GM21825 (cell line): ENCODE measurements around the gene BLOC1S4.
"Not testable (repeated sequence)": the region's sequence is repeated elsewhere in the genome, so short reads cannot be mapped to it uniquely, and the experiment has no call there.

Source experiments
- ATAC-seq: cut with Tn5 transposase; IDR thresholded peaks from one replicate; pipeline ENCODE4 v1.9.1; 2021; ENCODE audit warnings: mild to moderate bottlenecking, moderate library complexity; ENCODE audit not compliant: unreplicated experiment

The BLOC1S4 gene

DNA sequence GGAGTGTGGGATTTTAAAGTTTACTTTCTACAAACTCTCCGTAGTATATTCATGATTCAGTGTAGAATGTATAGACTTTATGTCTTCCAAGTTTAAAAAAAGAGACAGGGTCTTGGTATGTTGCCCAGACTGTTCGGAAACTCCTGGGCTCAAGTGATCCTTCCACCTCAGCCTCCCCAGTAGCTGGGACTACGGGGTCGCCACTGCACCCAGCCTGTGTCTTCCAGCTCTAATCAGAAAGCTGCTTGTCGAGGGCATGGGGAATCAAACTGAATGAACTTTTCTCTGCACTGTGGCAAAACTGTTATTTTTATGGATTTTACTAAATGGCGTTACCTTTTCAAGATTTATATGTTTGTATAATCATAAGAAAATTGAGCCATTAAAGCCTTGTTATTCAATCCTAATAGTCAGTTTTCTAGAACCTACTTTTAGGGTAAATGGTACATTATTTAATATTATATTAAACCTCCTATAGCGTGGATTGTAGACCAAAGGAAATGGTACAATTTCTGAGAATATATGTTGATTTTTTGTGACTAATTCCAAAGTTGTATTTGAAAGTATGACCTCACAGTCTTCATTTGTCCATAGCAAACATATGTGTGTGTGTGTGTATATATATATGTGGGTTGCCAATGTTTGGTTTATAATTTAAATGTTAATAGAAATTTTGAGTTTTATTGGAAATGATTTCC is 1.1 kb downstream of the BLOC1S4 start:
- ATAC-seq, result no peak

- ATAC-seq, result no peak
Measured at GRCh38 chr4:6718932-6719610, 3.1 kb downstream of the BLOC1S4 start.

DNA sequence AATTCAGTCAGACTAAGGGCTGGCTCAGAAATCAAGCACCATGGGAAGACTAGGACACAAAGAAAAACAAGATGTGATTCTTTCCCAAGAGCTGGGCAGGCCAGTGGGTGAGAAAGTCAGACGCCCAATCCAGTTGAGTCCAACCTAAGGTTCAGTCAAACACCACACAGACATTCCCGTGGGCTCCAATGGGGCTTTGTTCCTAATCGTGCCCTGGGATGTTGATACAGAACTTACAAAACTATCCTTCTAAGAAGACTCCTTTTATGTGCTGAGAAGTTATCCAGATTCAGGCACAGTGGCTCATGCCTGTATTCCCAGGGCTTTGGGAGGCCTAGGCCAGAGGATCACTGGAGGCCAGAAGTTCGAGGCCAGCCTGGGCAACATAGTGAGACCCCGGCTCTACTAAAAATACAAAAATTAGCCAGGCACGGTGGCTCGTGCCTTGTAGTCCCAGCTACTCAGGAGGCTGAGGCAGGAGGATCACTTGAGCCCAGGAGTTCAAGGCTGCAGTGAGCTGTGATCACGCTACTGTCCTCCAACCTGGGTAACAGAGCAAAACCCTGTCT is 3.7 kb downstream of the BLOC1S4 start:
- ATAC-seq, result no peak

GRCh38 chr4:6720202-6720699 is 4.3 kb downstream of the BLOC1S4 start:
- ATAC-seq, result no peak

GRCh38 chr4:6721121-6721520 is 5.1 kb downstream of the BLOC1S4 start:
- ATAC-seq, result no peak

DNA sequence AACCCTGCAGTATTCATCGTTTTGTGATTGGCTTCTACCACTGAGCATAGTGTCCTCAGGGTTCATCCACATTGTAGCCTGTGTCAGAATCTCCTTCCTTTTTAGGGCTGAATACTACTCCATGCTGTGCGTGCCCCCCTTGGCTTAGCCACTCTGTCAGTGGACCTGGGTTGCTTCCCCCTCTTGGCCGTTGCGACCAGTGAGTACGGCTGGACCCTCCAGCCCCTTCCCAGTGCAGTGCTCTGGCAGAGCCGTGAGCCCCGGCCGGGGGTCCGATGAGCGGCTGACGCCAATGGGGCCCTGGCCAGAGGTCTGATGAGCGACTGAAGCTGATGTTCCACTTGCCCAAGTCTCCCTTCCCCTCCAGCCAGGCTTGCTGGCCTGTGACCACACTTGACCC is 6.9 kb downstream of the BLOC1S4 start:
- ATAC-seq, result no peak

GRCh38 chr4:6723851-6724250 is 7.9 kb downstream of the BLOC1S4 start:
- ATAC-seq, result no peak

GRCh38 chr4:6724421-6725111 is 8.6 kb downstream of the BLOC1S4 start:
- no peak for ATAC-seq

DNA sequence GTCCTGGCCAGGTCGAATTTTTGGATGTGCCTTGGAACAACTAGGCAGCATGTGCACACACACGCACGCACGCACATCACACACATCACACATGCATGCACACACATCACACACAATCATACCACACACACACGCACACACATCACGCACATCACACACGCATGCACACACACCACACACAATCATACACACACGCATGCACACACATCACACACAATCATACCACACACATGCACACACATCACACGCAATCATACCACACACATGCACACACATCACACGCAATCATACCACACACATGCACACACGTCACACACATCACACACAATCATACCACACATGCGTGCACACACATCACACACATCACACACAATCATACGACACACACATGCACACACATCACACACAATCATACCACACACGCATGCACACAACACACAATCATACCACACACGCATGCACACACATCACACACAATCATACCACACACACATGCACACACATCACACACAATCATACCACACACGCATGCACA is 9.5 kb downstream of the BLOC1S4 start:
- not testable (repeated sequence) for ATAC-seq

DNA sequence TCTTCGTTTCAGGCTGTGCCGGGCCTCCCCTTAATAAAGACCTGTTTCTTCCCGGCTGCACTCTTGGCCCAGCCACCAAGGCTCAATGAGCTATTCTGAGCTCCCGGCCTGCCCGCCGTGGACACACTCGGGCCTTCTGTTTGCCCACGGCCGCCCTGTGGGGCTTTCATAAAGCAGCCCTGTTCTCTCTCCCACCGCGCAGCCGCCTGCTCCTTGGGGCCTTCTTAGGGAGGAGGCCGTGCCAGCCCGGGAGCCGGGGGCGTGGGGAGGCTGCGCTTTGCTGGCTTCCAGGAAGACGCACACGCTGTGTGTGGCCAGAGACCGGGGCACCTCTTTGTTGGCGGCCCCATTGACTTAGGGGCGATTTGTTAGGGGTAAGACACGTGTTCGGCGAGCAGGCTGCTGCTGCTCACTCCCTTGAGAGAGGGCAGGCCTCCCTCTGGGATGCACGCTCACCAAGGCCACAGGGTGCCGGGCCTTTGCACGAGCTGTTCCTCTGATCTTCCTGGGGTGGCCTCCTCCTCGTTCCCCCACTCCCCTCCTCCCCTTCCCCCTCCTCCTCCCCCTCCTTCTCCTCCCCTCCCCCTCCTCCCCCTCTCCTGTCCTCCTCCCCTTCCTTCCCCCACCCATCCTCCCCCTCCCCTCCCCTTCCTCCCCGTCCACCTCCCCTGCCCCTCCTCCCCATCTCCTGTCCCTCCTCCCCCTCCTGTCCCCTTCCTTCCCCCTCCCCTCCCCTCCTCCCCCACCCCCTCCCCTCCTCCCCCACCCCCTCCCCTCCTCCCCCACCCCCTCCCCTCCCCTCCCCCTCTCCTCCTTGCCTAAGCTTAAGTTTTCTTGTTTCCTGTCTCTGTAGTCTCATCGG is 11.3 kb downstream of the BLOC1S4 start:
- no peak for ATAC-seq

DNA sequence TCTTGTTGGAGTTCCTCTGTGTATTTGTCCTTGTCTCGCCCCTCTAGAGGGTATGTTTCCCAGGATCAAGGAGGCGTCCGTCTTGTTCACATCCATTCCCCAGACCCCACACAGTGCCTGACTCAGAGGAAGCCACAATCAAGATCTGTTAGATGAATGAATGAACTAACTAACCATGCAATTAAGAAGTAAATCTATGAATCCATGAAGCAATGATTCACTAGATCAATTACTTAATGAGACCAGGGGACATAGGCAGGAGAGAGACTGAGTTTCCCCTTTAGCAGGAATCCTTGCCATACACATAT is 11.9 kb downstream of the BLOC1S4 start:
- no peak for ATAC-seq

DNA sequence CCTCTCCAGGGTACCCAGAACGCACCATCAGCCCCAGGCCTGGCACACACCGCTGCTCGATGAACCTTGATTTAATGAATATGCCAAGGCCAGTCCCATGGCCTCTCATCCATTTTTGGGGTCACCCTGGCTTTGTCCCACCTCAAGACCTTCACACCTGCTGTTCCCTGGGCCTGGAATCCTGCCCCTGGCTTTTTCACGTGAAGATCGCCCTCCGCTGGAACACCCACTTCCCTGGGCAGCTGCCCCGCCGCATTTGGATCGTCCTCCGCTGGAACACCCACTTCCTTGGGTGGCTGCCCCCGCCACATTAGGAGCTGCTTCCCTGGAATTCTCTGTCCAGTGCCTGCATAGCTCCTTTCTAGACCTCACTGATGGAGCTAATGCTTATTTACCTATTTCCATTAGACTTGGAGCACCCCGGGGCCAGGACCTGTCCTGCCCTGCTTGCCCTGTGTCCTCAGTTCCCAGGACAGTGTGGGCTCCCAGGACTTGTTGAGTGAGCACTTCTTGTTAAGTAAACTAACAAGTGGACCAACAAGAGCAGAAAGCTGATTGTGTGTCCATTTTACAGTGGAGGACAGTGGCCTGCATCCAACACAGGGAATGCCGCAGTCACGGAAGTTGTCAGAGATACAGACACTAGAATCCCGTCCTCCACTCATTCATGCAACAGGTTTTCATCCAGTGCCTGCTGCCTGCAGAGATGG is 12.5 kb downstream of the BLOC1S4 start:
- ATAC-seq, result no peak

- no peak for ATAC-seq
Measured at GRCh38 chr4:6730603-6731317, 14.8 kb downstream of the BLOC1S4 start.

GRCh38 chr4:6731318-6731675 is 15.3 kb downstream of the BLOC1S4 start:
- no peak for ATAC-seq

DNA sequence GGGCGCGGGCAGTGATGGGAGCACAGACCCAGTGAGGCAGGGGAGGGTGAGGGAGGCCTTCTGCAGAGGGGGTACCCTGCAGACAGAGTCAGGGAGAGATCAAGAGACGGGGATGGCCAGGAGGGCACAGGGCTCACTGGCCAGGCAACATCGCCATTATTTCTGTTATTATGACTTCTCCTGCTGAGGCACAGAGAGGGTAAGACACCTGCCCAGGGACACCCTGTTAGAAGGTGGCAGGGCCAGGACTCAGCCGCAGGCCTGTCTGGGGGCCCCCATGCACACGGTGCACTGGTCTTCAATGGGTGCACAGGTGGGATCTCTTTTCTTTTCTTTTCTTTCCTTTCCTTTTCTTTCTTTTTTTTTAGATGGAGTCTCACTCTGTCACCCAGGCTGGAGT is 15.8 kb downstream of the BLOC1S4 start:
- ATAC-seq, result no peak

GRCh38 chr4:6732441-6733357 is 16.7 kb downstream of the BLOC1S4 start:
- no peak for ATAC-seq

DNA sequence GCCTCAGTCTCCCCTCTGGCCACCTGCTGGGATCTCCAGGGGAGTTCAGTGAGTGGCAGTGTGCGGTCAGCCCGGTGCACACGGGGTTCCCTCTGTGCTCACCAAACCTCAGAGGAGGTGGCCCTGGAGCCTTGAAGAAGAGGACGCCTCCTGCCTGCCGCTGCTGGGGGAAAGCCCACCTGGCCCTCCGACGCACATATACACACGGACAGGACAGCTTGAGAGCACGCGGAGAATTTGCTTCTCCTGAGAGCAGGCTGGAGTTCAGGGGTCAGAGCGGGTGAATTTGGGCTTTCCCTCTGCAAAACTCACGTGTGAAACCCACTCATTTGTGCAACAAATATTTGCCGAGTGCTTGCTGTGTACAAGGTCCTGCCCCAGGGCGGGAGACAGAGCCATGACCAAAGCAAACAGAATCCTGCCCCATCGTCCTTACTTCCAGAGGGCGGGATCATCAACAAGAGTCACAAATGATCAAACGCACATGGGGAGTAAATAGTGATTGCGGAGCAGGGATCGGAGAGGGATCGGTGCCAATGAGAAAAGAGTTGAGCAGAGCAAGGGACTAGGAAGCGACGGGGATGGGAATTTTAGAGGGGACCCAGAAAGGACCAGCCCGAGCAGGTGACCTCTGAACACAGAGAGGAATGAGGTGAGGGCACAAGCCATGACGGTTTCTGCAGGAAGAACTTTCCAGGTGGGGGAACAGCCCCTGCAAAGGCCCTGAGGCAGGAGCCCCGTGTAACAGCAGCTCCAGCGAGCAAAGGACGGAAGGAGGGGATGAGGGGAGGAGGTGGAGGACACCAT is 17.6 kb downstream of the BLOC1S4 start:
- ATAC-seq, result no peak
